GM23248 (cell line): Measurements from ENCODE around the gene TMCO4. TPM values are rescaled to one million over a fixed set of nuclear protein-coding genes. Genes with fewer than 3 reads are reported as not detected.

Source experiments
- DNase-seq: peaks from one replicate; pipeline ENCODE4 v3.0.0-alpha.2; 2015
- H2AFZ ChIP-seq: fragments of 200-600 bp; sonication (generic); 2 replicates; pipeline ENCODE4 v1.6.1; 2016; ENCODE audit warnings: antibody characterized with exemption
- H3F3A ChIP-seq: fragments of 200-600 bp; sonication (generic); 2 replicates; pipeline ENCODE4 v1.6.1; 2016; ENCODE audit warnings: mild to moderate bottlenecking, antibody characterized with exemption, mixed run types; ENCODE audit not compliant: insufficient read depth
- H3K27ac ChIP-seq: fragments of 200-600 bp; sonication (generic); 2 replicates; pipeline ENCODE4 v1.5.1; 2016; ENCODE audit warnings: mild to moderate bottlenecking
- H3K27me3 ChIP-seq: fragments of 200-600 bp; sonication (generic); replicated peaks from 2 replicates; pipeline ENCODE4 v1.6.1; 2016; ENCODE audit warnings: mild to moderate bottlenecking; ENCODE audit not compliant: insufficient read depth
- H3K36me3 ChIP-seq: fragments of 200-600 bp; sonication (generic); 2 replicates; pipeline ENCODE4 v1.6.1; 2016; ENCODE audit warnings: low read depth, mild to moderate bottlenecking
- H3K4me1 ChIP-seq: fragments of 200-600 bp; sonication (generic); 2 replicates; pipeline ENCODE4 v1.6.1; 2016; ENCODE audit warnings: mild to moderate bottlenecking; ENCODE audit not compliant: insufficient read depth
- H3K4me2 ChIP-seq: fragments of 200-600 bp; sonication (generic); one replicate; pipeline ENCODE4 v1.6.1; 2016; ENCODE audit warnings: mild to moderate bottlenecking; ENCODE audit not compliant: unreplicated experiment
- H3K4me3 ChIP-seq: fragments of 200-600 bp; sonication (generic); 2 replicates; pipeline ENCODE4 v1.5.1; 2016; ENCODE audit warnings: mild to moderate bottlenecking
- H3K79me2 ChIP-seq: fragments of 200-600 bp; sonication (generic); 2 replicates; pipeline ENCODE4 v1.6.1; 2016; ENCODE audit warnings: mild to moderate bottlenecking; ENCODE audit not compliant: insufficient read depth
- H3K9ac ChIP-seq: fragments of 200-600 bp; sonication (generic); 2 replicates; pipeline ENCODE4 v1.6.1; 2016; ENCODE audit warnings: mild to moderate bottlenecking
- H3K9me2 ChIP-seq: fragments of 200-600 bp; sonication (generic); 2 replicates; pipeline ENCODE4 v1.6.1; 2016; ENCODE audit warnings: mixed run types, mild to moderate bottlenecking, moderate library complexity; ENCODE audit not compliant: insufficient read depth
- H3K9me3 ChIP-seq: fragments of 200-600 bp; sonication (generic); one replicate; pipeline ENCODE4 v1.6.1; 2017; ENCODE audit warnings: low read depth
- H4K20me1 ChIP-seq: fragments of 200-600 bp; sonication (generic); 2 replicates; pipeline ENCODE4 v1.6.0; 2016; ENCODE audit not compliant: insufficient read depth
- EZH2 ChIP-seq: fragments of 200-600 bp; sonication (generic); IDR thresholded peaks from 2 replicates; pipeline ENCODE4 v1.6.1; 2018; ENCODE audit warnings: antibody characterized with exemption, mild to moderate bottlenecking; ENCODE audit not compliant: insufficient read depth, poor library complexity, severe bottlenecking
- EZH2phosphoT487 ChIP-seq: fragments of 200-600 bp; sonication (generic); IDR thresholded peaks from 2 replicates; pipeline ENCODE4 v1.6.1; 2018; ENCODE audit warnings: antibody characterized with exemption, moderate library complexity, mild to moderate bottlenecking, low read depth; ENCODE audit not compliant: insufficient read depth
- WGBS, 2 experiments: methylation state at CpG; one replicate each; pipeline ENCODE4 v1.1.6; 2015 to 2017; ENCODE audit warnings: low lambda C conversion rate in 2 of 2, low coverage in 1 of 2; ENCODE audit errors: missing lambda C conversion rate in 2 of 2; 5-methylcytosine and 5-hydroxymethylcytosine counted together
- in situ Hi-C: fragments of 300-500 bp; cut with MboI; formaldehyde crosslinking; loops from 2 replicates; pipeline ENCODE4 v1.15.0; 2020
- polyA plus RNA-seq: library from polyadenylated mRNA; unstranded; fragments of >200 nt; fragmentation: Nextera tagmentation; extraction: Ambion mirVana; gene quantifications from 2 replicates; pipeline ENCODE4 v1.2.1, GENCODE V29; 2016
- total RNA-seq: library from RNA; depleted of rRNA; stranded (reverse); fragments of >200 nt; shearing (Covaris generic); gene quantifications from 2 replicates; pipeline ENCODE4 v1.2.3, GENCODE V29; 2014

Gene TMCO4
- total and polyA plus RNA-seq, 2 experiments from 2014 or later, result 10.5 to 24.5 TPM

DNA sequence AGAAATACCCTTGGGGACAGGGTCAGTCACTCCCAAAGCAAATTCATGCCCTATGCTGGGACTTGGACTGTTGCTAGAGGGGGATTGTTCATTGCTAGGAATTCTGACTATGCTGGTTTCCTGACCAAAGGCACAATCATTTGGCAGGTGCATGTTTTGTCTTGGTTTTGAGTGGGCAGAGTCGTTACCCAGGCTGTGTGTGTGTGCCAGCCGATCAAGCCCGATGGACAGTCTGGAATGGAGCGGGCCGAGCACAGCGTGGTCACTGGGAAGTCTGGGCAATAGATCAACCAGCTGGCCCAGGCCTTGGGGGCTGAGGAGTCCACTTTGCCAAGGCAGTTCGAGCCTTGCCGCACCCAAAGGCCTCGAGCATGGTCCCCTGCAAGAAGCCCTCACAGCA, 74.1 kb downstream of the TMCO4 start:
- in situ Hi-C loops, result no loop called here
- no peaks in the 10 kb centered on the region for H3K79me2 ChIP-seq
- no peak overlapping the region for H3K4me3 ChIP-seq
- H3K4me2 ChIP-seq, result no peak overlapping the region
- 87% methylated on average over 9 of the region's 9 CpGs for WGBS, 2 experiments
- no peaks in the 10 kb centered on the region for H4K20me1 ChIP-seq
- no peak overlapping the region for H2AFZ ChIP-seq
- no peaks in the 10 kb centered on the region for H3K4me1 ChIP-seq
- H3K9me2 ChIP-seq, result no peaks in the 10 kb centered on the region
- TF ChIP-seq EZH2, result no peak
- no peak for TF ChIP-seq EZH2phosphoT487
- H3K9ac ChIP-seq, result no peak overlapping the region
- DNase-seq, result no peak
- no peaks in the 10 kb centered on the region for H3F3A ChIP-seq
- peaks cover 4% of the 10 kb centered on the region; the same call in 1 of the 2 replicates for H3K36me3 ChIP-seq
- H3K27ac ChIP-seq, result no peak overlapping the region
- no peaks in the 10 kb centered on the region for H3K9me3 ChIP-seq
- no peaks in the 10 kb centered on the region for H3K27me3 ChIP-seq

DNA sequence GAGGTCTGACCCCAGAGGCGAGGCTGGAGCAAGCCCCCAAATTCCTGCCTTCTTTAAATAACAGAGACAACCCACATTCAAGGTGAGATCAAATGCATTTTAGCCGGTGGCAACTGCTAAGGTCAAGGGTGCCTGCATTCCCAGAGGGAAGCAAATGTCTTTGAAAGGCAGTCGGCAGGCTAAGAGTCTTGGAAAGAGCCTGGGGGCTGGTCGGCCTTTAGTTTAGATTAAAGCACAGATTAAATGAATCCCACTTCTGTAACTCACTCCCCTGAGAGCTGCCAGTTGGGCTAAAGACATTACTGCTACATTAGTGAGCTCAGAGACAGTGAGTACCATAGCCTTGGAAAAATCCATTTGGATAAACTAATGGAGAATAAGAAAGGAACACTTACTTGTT, 75.8 kb downstream of the TMCO4 start:
- Histone ChIP-seq H3K4me2 (no peak overlapping the region), H3K27ac (no peak overlapping the region), H3F3A (no peaks in the 10 kb centered on the region), H3K4me3 (no peak overlapping the region), H3K4me1 (no peaks in the 10 kb centered on the region), H3K27me3 (no peaks in the 10 kb centered on the region), H3K79me2 (no peaks in the 10 kb centered on the region), H3K9me3 (no peaks in the 10 kb centered on the region), H2AFZ (no peak overlapping the region), H4K20me1 (no peaks in the 10 kb centered on the region), H3K9me2 (no peaks in the 10 kb centered on the region), H3K36me3 (no peaks in the 10 kb centered on the region), H3K9ac (no peak overlapping the region)
- no peak for TF ChIP-seq EZH2
- TF ChIP-seq EZH2phosphoT487, result no peak
- DNase-seq, result no peak
- in situ Hi-C loops, result no loop called here
- 87 to 95% methylated on average over 4 of the region's 4 CpGs for WGBS, 2 experiments

- H3K79me2 ChIP-seq, result no peaks in the 10 kb centered on the region
- H3K9ac ChIP-seq, result no peak overlapping the region
- TF ChIP-seq EZH2, result no peak
- TF ChIP-seq EZH2phosphoT487, result no peak
- no peaks in the 10 kb centered on the region for H3K27me3 ChIP-seq
- no peak overlapping the region for H3K27ac ChIP-seq
- no peak overlapping the region for H3K4me3 ChIP-seq
- H3K4me2 ChIP-seq, result no peak overlapping the region
- H3K36me3 ChIP-seq, result no peaks in the 10 kb centered on the region
- no peaks in the 10 kb centered on the region for H3K9me2 ChIP-seq
- no peak for DNase-seq
- H2AFZ ChIP-seq, result no peak overlapping the region
- H3F3A ChIP-seq, result no peaks in the 10 kb centered on the region
- H4K20me1 ChIP-seq, result no peaks in the 10 kb centered on the region
- no peaks in the 10 kb centered on the region for H3K9me3 ChIP-seq
- in situ Hi-C loops, result no loop called here
- no peaks in the 10 kb centered on the region for H3K4me1 ChIP-seq
- WGBS, 2 experiments, result 71 to 73% methylated on average over 4 of the region's 4 CpGs
Observed at GRCh38 chr1:19720973-19721372, 78.7 kb downstream of the TMCO4 start.

DNA sequence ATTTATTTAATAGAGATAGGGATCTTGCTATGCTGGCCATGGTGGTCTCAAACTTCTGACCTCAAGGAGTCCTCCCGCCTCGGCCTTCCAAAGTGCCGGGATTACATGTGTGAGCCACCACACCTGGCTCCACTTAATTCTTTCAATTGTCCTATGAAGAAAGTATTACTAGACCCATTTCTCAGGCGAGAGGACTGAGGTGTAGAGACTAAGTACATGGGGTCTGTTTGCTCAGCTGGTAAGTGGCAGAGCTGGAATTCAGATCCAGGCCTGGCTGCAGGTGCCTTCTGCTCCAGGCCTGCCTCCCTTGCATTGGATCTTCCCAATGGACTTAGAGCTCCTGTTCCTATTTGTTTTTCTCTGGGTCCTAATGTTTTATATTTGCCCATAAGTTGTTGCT, 79.5 kb downstream of the TMCO4 start:
- TF ChIP-seq EZH2phosphoT487, result no peak
- no peak for TF ChIP-seq EZH2
- DNase-seq, result no peak
- H3K27me3 ChIP-seq, result no peaks in the 10 kb centered on the region
- H3K4me2 ChIP-seq, result no peak overlapping the region
- H2AFZ ChIP-seq, result no peak overlapping the region
- no peak overlapping the region for H3K27ac ChIP-seq
- H3K79me2 ChIP-seq, result no peaks in the 10 kb centered on the region
- H3K4me1 ChIP-seq, result no peaks in the 10 kb centered on the region
- no peaks in the 10 kb centered on the region for H3K9me2 ChIP-seq
- no peaks in the 10 kb centered on the region for H3F3A ChIP-seq
- H4K20me1 ChIP-seq, result no peaks in the 10 kb centered on the region
- no peak overlapping the region for H3K9ac ChIP-seq
- WGBS, 2 experiments, result 88 to 89% methylated on average over 4 of the region's 4 CpGs
- in situ Hi-C loops, result no loop called here
- no peak overlapping the region for H3K4me3 ChIP-seq
- H3K9me3 ChIP-seq, result no peaks in the 10 kb centered on the region
- no peaks in the 10 kb centered on the region for H3K36me3 ChIP-seq

DNA sequence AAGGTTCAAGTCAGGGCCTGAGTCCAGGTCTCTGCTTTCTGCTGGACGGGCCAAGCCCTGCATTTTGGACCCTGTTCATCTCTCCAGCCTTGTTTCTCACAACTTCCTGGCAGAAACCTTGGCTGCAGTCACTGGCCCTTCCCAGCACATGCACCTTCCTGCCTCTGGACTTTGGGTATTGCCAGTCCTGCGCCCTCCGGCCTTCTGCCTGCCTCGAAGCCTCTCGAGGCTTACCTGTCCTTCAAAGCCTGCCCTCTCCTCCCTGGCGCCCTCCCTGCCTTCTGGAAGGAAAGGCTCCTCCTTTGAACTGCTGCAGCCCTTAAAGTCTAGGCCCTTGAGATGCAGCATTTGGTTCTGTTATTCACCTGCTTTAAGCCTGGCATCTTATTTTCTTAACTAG, 82.2 kb downstream of the TMCO4 start:
- no peak for DNase-seq
- no peak overlapping the region for H2AFZ ChIP-seq
- WGBS, 2 experiments, result 84 to 94% methylated on average over 6 of the region's 6 CpGs
- no peaks in the 10 kb centered on the region for H3K4me1 ChIP-seq
- H3F3A ChIP-seq, result no peaks in the 10 kb centered on the region
- no peaks in the 10 kb centered on the region for H3K79me2 ChIP-seq
- H3K4me3 ChIP-seq, result no peak overlapping the region
- H3K27me3 ChIP-seq, result no peaks in the 10 kb centered on the region
- H3K36me3 ChIP-seq, result no peaks in the 10 kb centered on the region
- H3K4me2 ChIP-seq, result no peak overlapping the region
- no peaks in the 10 kb centered on the region for H4K20me1 ChIP-seq
- H3K9me2 ChIP-seq, result no peaks in the 10 kb centered on the region
- H3K27ac ChIP-seq, result no peak overlapping the region
- in situ Hi-C loops, result no loop called here
- TF ChIP-seq EZH2phosphoT487 (no peak), EZH2 (no peak)
- H3K9ac ChIP-seq, result no peak overlapping the region
- no peaks in the 10 kb centered on the region for H3K9me3 ChIP-seq
